ENCODE measurements around the gene ZNF197. TPM values are rescaled to one million over a fixed set of nuclear protein-coding genes. Genes with fewer than 3 reads are reported as not detected.

Gene ZNF197
- total RNA-seq, 1 experiment from 2014 or later: 12.5 TPM

Other genes with a start within 250 kb of the ZNF197 start
- gene ZNF445, start 147.4 kb upstream of the ZNF197 start, total RNA-seq (2014; rRNA removed; shearing (Covaris generic); ENCODE audit: low replicate concordance): 9.2 and 9.8 TPM in 2 replicates
- gene ZKSCAN7, start 69.8 kb upstream of the ZNF197 start, total RNA-seq (2014; rRNA removed; shearing (Covaris generic); ENCODE audit: low replicate concordance): 7.3 and 13.7 TPM in 2 replicates
- 5.4 and 11.1 TPM in 2 replicates for gene ZNF660, start 40.1 kb upstream of the ZNF197 start, total RNA-seq (2014; rRNA removed; shearing (Covaris generic); ENCODE audit: low replicate concordance)
- gene ZNF35, start 23.7 kb downstream of the ZNF197 start, total RNA-seq (2014; rRNA removed; shearing (Covaris generic); ENCODE audit: low replicate concordance): 7.0 and 7.2 TPM in 2 replicates
- not detected in 2 replicates for gene ZNF502, start 87.6 kb downstream of the ZNF197 start, total RNA-seq (2014; rRNA removed; shearing (Covaris generic); ENCODE audit: low replicate concordance)
- gene ZNF501, start 104.6 kb downstream of the ZNF197 start, total RNA-seq (2014; rRNA removed; shearing (Covaris generic); ENCODE audit: low replicate concordance): 2.3 and 8.8 TPM in 2 replicates
- gene KIAA1143, start 136.6 kb downstream of the ZNF197 start, total RNA-seq (2014; rRNA removed; shearing (Covaris generic); ENCODE audit: low replicate concordance): 13.2 and 28.8 TPM in 2 replicates
- 15.2 and 27.1 TPM in 2 replicates for gene KIF15, start 136.8 kb downstream of the ZNF197 start, total RNA-seq (2014; rRNA removed; shearing (Covaris generic); ENCODE audit: low replicate concordance)
- 19.2 and 42.1 TPM in 2 replicates for gene TMEM42, start 236.9 kb downstream of the ZNF197 start, total RNA-seq (2014; rRNA removed; shearing (Covaris generic); ENCODE audit: low replicate concordance)
- not detected in 2 replicates for gene TGM4, start 249.6 kb downstream of the ZNF197 start, total RNA-seq (2014; rRNA removed; shearing (Covaris generic); ENCODE audit: low replicate concordance)

Data from Karpas-422 (cell line).